WTC11 (cell line): ENCODE data around the gene SCUBE1.

Experiments used
- SMAD3 ChIP-seq: sonication (generic); formaldehyde crosslinking; IDR thresholded peaks from 2 replicates; pipeline ENCODE4 v1.8.0; 2022; ENCODE audit warnings: missing genetic modification reagents, mild to moderate bottlenecking, borderline replicate concordance
- TEAD4 ChIP-seq: sonication (generic); formaldehyde crosslinking; IDR thresholded peaks from 2 replicates; pipeline ENCODE4 v1.8.0; 2022; ENCODE audit warnings: mild to moderate bottlenecking, missing genetic modification reagents
- TF ChIP-seq, protein P1 (sequence below): fragments of 200-600 bp; IDR thresholded peaks from 2 replicates; pipeline ENCODE4 v1.8.0; 2022; ENCODE audit warnings: antibody characterized with exemption
- TF ChIP-seq, protein P2 (sequence below): fragments of 250-450 bp; sonication (Bioruptor Pico); IDR thresholded peaks from 2 replicates; pipeline ENCODE4 v2.1.2; 2022; ENCODE audit warnings: mild to moderate bottlenecking, moderate library complexity

DNA sequence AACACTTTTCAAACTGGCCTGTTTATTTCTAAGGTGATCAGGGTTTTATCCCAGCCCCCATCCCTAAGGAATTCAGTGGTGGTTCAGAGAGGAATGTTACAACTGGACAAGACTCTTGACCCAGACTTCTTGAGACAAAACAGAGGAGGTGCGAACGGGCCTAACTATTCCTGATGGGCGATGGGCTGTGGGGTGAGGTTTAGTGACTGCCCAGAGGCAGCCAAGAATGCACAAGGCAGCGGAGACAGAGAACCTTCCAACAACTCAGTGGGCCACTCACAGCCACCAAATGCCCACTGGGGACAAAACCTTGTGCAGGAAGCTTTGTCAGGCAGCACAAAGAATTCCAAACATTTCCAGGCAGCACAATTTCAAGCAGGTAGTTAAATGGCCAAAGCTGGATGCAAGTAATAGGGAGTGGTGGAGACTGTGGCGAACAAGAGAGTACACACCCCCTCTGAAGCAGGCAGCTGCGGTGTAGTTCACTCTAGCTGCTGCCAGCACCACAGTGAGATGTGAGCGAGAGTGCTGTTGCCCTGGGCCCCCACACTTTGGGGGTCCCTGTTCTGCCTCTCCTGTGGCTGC is 29.2 kb downstream of the SCUBE1 start:
- TF ChIP-seq, protein P1, sequence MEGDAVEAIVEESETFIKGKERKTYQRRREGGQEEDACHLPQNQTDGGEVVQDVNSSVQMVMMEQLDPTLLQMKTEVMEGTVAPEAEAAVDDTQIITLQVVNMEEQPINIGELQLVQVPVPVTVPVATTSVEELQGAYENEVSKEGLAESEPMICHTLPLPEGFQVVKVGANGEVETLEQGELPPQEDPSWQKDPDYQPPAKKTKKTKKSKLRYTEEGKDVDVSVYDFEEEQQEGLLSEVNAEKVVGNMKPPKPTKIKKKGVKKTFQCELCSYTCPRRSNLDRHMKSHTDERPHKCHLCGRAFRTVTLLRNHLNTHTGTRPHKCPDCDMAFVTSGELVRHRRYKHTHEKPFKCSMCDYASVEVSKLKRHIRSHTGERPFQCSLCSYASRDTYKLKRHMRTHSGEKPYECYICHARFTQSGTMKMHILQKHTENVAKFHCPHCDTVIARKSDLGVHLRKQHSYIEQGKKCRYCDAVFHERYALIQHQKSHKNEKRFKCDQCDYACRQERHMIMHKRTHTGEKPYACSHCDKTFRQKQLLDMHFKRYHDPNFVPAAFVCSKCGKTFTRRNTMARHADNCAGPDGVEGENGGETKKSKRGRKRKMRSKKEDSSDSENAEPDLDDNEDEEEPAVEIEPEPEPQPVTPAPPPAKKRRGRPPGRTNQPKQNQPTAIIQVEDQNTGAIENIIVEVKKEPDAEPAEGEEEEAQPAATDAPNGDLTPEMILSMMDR = no peak
- TF ChIP-seq SMAD3 (CRISPR knock-in tag) (no peak), TEAD4 (CRISPR knock-in tag) (no peak)
- TF ChIP-seq, protein P2, sequence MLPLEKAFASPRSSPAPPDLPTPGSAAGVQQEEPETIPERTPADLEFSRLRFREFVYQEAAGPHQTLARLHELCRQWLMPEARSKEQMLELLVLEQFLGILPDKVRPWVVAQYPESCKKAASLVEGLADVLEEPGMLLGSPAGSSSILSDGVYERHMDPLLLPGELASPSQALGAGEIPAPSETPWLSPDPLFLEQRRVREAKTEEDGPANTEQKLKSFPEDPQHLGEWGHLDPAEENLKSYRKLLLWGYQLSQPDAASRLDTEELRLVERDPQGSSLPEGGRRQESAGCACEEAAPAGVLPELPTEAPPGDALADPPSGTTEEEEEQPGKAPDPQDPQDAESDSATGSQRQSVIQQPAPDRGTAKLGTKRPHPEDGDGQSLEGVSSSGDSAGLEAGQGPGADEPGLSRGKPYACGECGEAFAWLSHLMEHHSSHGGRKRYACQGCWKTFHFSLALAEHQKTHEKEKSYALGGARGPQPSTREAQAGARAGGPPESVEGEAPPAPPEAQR (CRISPR knock-in tag) = no peak
